GM18858 (cell line): Measurements from ENCODE around the gene SDK2.

Source experiments
- ATAC-seq: cut with Tn5 transposase; IDR thresholded peaks from one replicate; pipeline ENCODE4 v1.9.1; 2021; ENCODE audit not compliant: unreplicated experiment

The SDK2 gene

DNA sequence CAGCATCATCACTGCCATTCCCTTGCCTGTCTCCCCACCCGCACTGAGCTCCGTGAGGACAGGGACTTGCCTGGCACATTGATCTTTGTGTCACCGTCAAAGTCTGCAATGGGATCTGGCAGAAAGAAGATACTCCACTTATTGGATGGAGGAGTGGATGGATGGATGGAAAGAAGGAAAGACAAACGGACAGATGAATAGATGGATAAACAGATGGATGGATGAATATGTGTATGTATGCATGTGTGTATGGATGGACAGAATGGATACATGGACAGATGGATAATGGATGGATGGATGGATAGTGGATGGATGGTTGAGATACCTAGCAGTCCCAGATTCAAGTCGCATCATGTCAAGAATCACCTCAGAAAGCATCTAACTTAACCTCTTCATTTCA lies 99.9 kb downstream of the SDK2 start:
- no peak for ATAC-seq

DNA sequence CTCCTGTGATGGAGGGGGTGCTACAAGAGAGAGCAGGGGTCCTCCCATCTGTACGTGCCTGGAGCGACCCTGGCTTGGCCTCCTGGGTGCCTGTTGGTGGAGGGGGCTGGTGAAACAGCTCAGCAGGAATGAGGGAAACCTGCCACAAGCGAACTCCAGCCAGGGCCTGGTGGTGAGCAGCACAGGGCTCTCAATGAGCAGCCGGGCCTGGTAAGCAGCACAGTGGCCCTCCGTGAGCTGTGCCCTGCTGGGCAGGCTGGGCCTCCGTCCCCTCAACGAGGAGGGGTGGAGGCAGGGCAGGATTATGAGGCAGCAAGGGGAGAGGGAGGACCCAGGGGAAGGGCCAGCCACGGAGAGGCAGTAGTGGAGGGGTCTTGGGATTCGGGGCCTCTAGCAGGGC lies 101.9 kb downstream of the SDK2 start:
- ATAC-seq = no peak

DNA sequence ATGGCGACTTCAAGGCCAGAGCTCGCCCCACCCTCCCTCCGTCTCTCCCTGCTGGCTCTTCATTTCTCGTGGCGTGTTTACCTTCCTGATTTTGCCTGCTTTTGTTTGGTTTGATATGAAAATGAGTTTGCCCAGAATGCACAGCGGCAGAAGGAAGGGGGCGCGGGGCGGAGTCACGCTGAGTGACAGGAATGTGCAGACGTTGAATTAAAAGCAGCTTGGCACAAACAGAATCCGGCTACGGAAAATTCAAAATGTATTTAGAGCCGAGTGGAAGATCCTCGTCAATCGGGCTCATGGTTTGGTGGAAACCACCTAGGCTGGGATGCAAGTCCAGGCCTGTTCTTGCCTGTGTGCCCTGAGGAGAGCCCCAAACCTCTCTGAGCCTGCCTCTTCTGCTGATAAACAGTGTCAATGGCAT lies 102.7 kb downstream of the SDK2 start:
- no peak for ATAC-seq

DNA sequence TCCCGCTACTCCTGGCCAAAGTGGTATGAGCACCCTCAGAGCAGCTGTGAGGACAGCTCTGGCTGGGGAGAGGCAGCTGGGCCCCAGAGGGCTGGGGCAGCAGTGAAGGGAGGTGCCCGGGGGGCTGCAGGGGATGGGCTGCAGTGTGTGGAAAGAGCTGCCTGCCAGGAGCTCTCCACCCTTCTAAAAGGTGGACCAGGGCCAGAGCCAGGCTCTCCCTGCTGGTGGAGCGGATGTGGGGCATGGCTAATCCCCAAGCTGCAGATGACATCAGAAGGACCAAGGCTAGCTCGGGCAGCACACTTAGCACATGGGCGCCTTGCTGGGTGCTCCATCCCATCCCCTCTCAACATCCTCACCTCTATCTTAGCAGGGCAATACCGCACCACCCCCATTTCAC lies 103.1 kb downstream of the SDK2 start:
- ATAC-seq = no peak

DNA sequence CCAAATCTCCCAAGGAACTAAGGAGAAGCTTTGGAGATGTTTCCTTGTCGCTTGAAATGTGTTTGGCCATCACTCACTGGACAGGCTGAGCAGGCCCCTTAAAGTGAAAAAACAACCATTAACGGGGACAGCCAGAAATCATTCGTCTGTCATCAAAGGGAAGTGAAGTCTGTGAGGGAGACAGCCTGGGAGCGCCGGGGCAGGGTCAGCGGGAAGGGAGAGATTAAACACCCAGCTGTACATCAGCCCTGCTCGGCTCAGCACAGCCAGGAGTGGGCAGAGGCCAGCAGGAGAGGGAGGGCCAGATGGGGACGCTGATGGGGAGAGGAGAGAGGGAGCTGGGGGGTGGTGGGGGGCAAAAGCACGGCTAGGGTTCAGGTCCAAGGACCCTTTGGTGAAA lies 105.1 kb downstream of the SDK2 start:
- no peak for ATAC-seq

DNA sequence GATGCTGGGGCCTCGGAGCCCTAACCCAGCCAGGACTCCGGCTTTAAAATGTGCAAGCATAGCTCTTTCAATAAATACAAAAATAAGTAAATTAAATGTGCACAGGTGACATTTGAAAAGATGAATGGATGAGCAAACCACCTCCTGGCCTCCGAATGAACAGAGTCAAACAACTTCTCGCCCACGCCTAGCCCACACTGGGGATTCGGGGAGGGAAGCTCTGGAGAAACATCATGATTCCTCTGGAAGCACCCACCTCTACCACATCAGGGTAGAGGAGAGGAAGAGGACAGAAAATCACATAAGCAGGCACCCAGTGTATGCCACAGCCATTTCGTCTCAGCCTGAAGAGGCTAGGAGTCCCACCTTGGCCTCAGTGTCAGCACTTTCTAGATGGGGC lies 105.8 kb downstream of the SDK2 start:
- no peak for ATAC-seq

DNA sequence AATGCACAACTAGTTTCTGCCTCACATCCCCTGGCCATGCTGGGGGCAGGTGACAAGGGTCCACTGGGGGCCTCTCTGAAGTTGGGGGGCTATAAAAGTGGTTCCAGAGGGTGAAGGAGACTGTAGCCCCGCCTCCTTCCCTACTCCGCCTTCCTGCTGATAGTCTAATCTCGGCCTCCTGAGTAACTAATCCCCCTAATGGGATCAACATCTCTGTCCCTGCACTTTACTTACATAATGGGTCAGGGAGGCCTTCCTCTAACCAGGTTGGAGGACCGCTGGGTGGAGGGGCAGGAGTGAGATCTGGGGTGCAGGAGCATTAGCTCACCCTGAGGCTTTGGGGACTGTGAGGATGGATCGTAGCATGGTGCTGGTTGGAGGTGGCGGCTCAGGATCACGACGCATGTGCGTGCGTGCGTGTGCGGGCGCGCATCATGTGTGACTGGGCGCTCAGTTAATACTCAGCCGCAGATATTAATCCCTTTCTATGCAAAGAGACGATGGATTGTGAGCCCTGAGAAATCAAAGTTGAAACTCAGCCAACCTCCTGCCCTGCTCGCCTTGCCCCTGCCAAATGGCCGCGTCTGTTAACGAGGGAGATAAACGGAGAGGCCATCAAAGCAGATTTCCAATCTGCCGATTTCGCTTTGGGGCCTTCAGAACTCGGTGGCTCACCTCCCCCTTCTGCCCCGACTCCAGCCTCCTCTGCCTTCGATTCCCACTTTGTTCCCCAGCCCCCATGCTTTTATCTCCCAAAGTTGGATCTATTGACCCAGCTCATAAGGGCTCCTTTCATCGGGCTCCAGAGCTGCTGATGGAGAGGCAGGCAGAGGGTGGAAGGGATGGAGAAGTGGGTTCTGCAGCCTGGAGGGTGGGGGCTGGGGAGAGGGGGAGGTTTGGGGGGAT lies 107.3 kb downstream of the SDK2 start:
- ATAC-seq = no peak

DNA sequence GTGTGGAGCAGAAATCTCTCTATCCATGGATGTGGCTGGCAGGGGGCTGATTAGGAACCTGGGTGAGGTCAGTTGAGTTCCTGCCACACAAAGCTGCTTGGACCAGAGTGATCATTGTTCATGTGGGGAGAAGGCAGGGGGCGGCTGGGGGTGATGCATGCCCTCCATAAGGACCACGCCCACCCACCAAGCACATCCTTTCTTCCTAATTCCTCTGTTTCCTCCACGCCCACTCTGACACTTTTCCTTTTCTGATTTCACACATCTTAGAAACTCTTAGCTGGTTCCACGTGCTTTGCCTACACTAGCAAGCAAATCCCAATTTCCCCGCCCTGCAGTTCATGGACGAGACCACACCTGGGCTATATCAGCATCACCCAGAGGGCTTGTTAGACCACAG lies 108.5 kb downstream of the SDK2 start:
- no peak for ATAC-seq

DNA sequence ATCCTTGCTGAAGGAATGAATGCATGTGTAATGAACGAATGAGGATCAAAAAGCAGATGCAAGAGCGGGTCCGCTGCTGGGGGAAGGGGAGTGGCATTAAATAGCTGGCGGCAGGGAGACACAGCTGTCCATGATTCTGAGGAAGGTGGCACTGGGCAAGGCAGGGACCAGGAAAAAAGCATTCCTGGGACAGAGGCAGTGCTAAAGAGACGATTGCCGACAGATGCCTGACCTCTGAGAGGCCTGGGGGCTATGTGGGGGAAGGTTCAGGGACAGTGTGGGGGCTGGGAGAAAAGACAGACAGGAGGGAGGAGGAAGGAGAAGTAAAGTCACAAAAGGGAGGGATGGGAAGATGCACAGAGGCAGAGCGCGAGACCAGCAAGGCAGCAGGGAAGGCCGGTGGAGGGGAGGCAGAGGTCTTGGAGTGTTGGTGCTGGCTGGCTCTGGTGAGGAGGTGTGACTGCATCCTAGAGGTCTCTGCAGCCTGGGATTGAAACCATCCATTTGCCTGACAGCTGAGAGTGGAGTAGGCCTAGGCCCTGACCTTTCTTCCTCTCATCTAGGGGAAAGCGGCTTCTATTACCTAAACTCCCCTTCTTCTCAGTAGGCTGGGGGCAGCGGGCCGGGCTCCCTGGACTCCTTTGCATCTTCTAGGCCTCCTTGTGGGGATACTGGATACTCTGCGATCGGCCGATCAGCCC lies 109.9 kb downstream of the SDK2 start:
- no peak for ATAC-seq

DNA sequence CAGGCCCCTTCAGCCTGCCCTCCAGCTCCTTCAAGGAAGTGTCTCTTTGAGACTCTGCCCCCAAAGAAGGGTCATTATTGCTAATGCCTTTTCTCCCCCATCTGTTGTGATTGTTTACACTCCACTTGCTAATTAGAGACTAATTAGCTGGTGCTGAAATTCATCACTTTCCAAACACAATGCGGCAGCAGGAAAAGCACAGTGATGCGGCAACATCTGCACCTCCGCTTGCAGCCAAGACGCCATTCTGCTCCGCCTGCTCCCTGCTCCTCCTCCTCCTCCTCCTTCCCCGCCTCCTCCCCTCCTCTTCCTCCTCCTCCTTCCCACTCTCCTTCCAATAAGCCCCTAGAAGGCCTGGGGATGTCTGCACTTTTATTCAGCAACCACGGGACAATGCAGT lies 110.5 kb downstream of the SDK2 start:
- no peak for ATAC-seq

DNA sequence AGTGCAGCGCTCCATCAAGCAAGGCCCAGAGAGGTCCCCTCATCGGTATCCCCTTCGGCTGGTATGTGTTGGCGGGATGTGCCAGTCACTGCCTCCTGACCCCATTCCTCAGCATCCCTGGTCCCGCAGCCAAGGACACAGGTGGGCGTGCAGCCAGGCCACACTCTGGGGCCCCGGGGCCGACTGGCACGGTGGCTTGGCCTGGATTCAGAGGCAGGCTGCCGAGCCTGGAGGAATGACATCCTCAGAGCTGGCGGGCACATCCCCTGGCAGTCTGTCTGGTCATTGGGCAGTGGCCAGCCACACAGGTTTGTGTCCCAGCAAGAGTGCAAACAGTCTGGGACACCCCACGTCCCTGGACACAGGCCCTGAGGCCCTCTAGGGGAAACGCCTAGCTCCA lies 111.1 kb downstream of the SDK2 start:
- no peak for ATAC-seq

DNA sequence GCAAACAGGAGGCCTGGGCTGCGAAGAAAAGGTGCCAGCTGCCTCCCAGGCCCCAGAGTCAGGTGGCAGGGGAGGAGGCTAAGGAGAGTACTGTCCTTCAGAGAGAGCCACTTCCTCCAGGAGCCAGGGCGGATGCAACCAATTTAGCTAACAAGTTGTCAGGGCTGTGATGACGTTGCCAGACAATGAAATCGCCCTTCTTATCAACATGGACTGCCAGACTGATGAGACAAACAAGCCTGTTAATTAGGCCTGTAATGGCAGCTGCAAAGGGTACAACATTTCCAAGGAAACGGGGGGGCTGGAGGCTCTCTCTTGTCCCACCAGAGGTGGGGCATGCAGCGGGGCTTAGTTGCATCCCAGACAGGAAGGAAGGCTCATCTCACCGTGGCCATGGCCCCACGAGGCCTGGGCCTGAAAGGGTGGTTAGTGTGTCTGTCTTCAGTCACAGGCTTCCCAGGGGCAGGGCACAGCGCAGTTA lies 111.8 kb downstream of the SDK2 start:
- ATAC-seq = no peak

DNA sequence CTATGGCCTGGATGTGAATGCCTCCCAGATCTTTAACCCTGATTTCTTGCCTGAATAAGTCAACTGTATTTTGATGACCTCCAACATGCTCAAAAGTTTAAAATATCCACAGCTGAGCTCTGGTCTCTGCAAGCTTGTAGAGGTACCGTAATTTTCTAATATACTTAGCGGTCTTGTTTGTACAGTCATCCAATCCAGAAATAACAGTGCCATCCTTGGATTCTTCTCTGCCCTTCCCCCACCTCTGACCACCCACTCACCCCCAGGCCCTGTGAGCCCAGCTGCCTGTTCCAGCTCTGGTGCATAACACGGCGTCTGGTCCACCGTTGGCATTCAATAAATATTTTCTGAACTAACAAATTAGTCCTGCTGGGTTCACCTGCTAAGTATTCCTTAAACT lies 113.1 kb downstream of the SDK2 start:
- no peak for ATAC-seq

DNA sequence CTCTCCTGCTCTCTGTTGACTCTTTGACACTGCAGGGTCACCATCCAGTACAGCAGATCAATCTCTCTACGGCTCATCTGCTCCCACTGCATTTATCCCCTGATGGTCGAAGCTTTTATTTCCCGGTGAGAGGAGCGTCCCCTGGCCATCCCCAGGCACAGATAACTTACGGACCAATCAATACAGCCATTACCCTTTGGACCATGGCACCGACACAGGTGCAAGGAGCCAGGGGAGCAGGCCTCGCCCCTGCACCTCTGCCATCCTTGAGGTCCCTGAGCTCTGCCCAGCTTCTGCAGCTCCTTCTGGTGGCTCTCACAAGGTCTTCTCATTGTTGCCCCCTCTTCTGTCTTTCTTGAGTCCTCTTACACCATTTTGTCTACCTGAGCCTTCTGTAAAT lies 115.6 kb downstream of the SDK2 start:
- no peak for ATAC-seq

DNA sequence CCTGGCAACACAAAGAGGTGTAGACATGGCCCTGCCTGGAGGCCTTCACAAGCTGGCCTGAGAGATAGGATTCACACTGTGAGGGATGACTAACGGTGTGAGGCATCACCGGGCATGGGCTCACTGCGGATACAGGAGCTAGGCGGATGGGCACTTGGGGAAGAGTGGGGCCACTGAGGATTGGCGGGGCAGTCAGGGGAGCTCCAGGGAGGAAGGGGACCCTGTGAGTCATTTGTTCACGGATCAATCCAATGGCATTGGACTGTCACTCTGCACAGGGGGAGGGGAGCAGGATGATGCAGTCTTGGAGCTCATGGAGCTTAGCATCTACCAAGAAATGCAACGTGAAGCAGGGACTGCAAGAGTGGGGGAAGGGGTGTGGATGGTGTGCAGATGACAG lies 117.3 kb downstream of the SDK2 start:
- ATAC-seq = no peak

DNA sequence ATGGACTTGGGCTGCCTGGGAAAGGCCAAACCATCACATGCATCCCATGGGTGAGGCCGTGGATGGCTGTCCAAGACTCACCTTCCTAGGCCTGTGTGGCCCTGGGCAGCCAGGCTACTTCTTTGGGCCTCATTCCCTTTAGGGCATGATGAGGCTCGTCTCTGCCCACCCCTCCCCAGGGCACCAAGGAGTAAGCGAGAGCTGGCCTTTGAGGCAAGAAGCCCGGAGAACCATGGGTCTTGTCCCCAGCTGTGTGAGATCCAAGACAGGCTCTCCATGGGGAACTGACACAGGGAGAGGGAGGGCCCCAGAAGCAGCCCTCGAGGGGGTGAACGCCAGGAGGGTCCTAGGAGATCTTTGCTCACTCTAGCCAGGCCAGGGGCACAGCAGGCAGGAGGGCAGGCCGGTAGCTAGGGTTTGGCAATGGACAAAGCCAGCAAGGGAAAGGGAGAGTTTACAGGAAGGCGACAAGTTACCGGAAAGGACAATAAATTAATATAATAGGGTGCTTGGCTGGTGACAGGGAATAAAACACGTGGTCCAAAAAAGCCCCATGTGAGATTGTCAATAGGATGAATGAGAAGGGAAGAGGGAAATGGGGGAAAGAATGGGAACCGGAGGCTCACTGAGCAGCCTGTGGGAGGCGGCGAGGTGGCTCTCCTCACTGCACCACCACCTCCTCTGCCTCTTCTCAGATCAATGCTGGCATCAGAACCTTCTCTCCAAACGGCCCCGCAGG lies 119.1 kb downstream of the SDK2 start:
- ATAC-seq = no peak

DNA sequence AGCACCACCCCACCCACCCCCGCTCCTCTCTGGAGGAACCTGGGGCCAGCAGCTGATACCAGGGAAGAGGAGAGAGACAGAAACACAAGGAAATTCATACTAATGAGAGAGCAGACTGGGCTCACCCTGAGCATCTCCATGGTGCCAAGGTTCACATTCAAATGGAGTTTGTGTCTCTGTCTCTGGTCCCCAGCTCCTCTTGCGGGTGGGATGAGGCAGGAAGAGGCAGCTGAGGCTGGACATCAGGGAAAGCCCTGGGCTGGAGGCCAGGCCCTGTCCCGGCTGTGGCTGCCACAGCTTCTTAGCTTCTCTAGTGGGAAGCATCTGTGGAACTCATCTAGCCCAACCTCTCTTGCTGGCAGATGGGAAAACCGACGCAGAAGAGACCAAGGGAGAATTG lies 121.5 kb downstream of the SDK2 start:
- ATAC-seq = no peak

DNA sequence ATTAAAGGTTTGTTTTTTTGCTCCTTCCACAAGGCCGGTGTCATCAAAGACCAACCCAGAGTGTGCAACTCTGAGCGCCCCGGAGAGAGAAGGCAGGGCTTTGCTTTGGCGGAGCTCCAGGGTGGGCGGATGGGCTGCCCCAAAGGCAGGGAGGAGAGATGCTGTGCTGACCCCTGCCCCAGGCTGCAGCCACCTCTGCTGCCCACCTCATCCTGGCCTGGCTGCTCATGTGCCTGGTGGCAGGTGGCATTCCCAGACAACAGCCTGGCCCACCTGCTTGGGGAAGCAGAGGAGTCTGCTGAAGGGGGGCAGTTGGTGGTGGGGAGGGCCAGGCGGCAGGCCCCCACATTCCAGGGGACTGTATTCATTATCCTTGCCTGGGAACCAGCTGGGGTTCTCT lies 122.1 kb downstream of the SDK2 start:
- no peak for ATAC-seq

DNA sequence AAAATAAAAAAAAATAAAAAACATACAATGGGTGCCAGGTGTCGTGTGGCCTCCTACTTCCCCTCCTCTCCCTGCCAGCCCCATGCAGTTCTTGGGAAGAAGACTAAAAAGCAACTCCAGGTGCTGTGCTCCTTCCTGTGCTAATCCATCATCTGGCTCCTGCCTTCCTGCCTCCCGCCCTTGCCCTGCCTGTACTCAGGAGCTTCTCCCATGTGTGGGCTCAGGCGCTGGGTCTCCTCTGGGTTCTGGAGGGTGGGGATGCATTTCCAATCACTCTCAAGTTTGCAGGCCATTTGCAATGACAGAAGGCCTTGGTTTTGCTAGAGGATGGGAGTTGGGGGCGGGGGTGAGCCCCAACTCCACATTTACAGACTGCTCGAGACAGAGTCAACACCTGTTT lies 122.9 kb downstream of the SDK2 start:
- no peak for ATAC-seq

DNA sequence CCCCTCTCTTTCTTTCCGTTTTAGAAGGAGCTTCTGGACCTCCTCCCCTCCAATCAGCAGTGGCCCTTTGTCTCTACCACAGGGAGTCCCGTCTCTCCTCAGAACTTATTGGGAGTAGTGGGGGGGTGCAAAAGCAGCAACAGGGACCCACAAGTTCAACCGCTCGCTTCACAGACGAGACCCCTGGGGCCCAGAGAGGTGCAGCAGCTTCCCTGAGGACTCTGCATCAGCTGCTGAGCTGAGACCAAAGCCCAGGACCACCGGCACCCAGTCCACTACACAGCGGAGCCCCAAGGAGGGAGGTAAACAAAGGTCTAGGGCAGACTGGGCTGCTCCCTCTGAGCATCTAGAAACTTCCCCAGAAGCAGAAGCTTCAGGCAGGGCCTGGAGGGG lies 123.9 kb downstream of the SDK2 start:
- no peak for ATAC-seq

DNA sequence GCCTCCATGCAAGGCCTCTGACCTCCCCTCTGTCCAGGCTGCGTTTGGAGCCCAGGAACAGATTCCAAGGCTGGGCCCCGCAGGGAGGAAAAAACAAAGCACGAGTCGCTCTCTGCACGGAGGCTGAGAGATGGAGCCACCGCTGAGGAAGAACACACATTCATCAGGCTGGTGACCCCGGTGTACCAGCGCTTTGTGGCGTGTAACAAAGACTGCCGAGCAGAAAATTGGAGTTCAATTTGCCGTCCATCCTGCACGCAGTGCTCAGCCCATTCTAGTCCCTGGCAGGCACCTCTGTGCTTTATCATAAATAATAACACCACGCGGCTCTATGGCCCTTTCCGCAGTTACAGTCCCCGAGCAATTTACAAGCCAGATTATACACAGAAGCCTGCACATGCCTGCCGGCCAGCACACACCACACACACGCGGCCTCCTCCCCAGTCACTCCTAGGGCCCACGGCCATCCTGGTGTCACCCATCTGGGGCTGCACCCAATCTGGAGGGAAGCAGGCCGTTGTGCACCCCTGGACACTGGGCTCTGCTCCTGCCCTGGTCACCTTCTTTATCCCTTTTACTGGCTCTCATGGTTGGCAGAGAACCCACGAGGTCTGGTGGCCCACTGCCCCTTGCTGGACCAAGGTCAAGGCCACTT lies 124.4 kb downstream of the SDK2 start:
- no peak for ATAC-seq
